ENCODE data around the gene C1orf216.

Gene C1orf216, protein sequence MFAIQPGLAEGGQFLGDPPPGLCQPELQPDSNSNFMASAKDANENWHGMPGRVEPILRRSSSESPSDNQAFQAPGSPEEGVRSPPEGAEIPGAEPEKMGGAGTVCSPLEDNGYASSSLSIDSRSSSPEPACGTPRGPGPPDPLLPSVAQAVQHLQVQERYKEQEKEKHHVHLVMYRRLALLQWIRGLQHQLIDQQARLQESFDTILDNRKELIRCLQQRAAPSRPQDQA

DNA sequence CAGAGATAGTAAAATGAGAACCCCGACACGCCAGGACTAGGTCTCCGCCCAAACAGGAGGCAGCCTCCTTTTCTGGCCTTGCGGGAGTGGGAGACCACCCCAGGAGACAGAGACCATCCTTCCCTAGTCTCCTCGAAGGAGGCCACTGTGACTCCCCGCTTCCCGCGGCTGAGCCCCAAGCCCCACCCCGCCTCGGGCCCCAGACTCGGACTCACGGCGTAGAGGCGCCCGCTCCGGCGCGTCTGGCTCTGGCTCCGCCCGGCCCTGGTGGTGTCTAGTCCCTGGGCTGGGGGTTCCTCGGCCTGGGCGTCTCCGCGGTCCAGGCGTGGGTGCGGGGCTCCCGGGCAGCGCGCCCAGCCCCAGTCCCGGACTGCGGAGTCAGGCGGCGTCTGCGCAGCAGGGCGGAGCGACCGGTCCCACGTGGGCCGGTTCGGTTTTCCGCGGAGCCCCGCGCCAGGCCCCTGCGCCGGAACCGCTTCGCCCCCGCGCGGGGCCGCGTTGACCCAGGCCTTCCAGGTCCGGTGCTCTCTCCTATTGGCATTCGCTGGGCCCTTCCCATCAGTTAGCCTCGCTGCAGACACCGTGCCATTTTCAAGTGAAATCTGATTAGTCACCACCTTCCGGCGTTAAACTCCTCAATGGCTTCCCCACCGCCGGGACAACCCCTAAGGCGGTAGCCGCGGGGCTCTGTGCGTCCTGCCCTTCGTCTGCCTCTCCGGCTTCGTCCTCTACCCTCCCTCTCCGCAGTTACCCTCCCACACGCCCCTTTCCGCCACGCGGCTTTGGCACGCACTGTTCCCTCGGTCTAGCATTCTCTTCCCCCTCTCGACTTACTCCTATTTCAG, at the start of gene C1orf216:
C1orf216 (minus strand) TSS at position 393 of the 845 bp plus-strand sequence. CDS start 2,563 bp downstream, outside the sequence.
- Histone ChIP-seq H3K9me3 (ENCODE audit: low read length) (no peaks in the 10 kb centered on the region), H3K27me3 (ENCODE audit: insufficient read depth, low read length) (no peaks in the 10 kb centered on the region), H3K4me1 (ENCODE audit: insufficient read depth, low read length) (no peaks in the 10 kb centered on the region), H2AFZ (ENCODE audit: low read depth, low read length) (no peak within 1 kb of the TSS), H3K4me3 (ENCODE audit: low read length) (no peak within 1 kb of the TSS), H3K36me3 (ENCODE audit: insufficient read depth, low read length) (peaks cover 7% of the 10 kb centered on the region)

- Histone ChIP-seq H3K27me3 (ENCODE audit: insufficient read depth, low read length) (no peaks in the 10 kb centered on the region), H3K4me3 (ENCODE audit: low read length) (no peak overlapping the region), H3K9me3 (ENCODE audit: low read length) (no peaks in the 10 kb centered on the region), H3K36me3 (ENCODE audit: insufficient read depth, low read length) (peaks cover 52% of the 10 kb centered on the region), H2AFZ (ENCODE audit: low read depth, low read length) (no peak overlapping the region), H3K4me1 (ENCODE audit: insufficient read depth, low read length) (peaks cover 4% of the 10 kb centered on the region)
Measured at GRCh38 chr1:35764283-35764682, 45.6 kb upstream of the C1orf216 start.

DNA sequence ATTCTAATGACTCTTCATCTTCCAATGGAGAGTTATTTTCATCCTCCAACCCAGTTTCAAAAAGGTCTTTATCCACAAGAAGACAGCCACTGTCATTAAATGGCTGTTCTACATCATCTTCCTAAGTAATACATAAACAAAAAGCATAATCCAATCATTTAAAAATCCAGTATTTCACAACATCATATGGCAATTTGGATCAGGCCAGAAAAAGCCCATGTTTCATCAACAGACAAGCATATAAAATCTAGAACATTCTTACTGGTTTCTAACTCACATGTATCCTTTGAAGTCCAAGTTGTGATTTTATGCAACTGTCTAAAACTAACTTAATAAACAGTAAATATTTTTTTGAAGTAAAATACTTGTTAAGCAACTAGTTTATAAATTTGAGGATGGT, 44.5 kb upstream of the C1orf216 start:
- Histone ChIP-seq H3K36me3 (ENCODE audit: insufficient read depth, low read length) (peaks cover 61% of the 10 kb centered on the region), H3K4me1 (ENCODE audit: insufficient read depth, low read length) (no peaks in the 10 kb centered on the region), H3K9me3 (ENCODE audit: low read length) (no peaks in the 10 kb centered on the region), H3K4me3 (ENCODE audit: low read length) (no peak overlapping the region), H3K27me3 (ENCODE audit: insufficient read depth, low read length) (no peaks in the 10 kb centered on the region), H2AFZ (ENCODE audit: low read depth, low read length) (no peak overlapping the region)

GRCh38 chr1:35762141-35762540, 43.5 kb upstream of the C1orf216 start:
- H3K4me3 ChIP-seq (ENCODE audit: low read length): no peak overlapping the region
- no peaks in the 10 kb centered on the region for H3K4me1 ChIP-seq (ENCODE audit: insufficient read depth, low read length)
- H3K9me3 ChIP-seq (ENCODE audit: low read length): no peaks in the 10 kb centered on the region
- peaks cover 66% of the 10 kb centered on the region for H3K36me3 ChIP-seq (ENCODE audit: insufficient read depth, low read length)
- H3K27me3 ChIP-seq (ENCODE audit: insufficient read depth, low read length): no peaks in the 10 kb centered on the region
- H2AFZ ChIP-seq (ENCODE audit: low read depth, low read length): no peak overlapping the region

GRCh38 chr1:35756064-35756463, 37.4 kb upstream of the C1orf216 start:
- Histone ChIP-seq H3K4me3 (ENCODE audit: low read length) (no peak overlapping the region), H3K36me3 (ENCODE audit: insufficient read depth, low read length) (peaks cover 58% of the 10 kb centered on the region), H3K9me3 (ENCODE audit: low read length) (no peaks in the 10 kb centered on the region), H3K27me3 (ENCODE audit: insufficient read depth, low read length) (no peaks in the 10 kb centered on the region), H3K4me1 (ENCODE audit: insufficient read depth, low read length) (no peaks in the 10 kb centered on the region), H2AFZ (ENCODE audit: low read depth, low read length) (no peak overlapping the region)

- H3K4me1 ChIP-seq (ENCODE audit: insufficient read depth, low read length): no peaks in the 10 kb centered on the region
Measured at GRCh38 chr1:35753626-35754260, 35.1 kb upstream of the C1orf216 start.

DNA sequence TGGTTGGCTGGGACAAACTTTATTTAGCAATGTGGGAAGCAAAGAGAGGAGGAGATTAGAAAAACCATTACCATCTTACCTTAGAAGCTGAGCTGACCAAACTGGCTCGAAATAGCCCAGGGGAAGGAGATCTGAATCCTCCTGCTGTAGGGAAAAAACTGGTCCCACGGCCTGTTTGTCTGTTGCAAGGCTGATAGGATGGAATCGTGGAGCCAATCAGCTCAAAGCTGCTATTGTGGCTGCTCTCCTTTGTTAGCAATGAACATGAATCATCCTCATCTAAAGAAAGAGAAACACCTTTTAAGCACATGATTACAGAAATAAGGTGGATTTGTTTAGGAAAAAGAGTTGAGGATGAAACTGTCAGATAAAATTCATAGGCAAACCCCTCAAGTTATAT, 29.6 kb upstream of the C1orf216 start:
- Histone ChIP-seq H3K4me1 (ENCODE audit: insufficient read depth, low read length) (no peaks in the 10 kb centered on the region), H2AFZ (ENCODE audit: low read depth, low read length) (no peak overlapping the region), H3K36me3 (ENCODE audit: insufficient read depth, low read length) (peaks cover 68% of the 10 kb centered on the region), H3K27me3 (ENCODE audit: insufficient read depth, low read length) (no peaks in the 10 kb centered on the region), H3K4me3 (ENCODE audit: low read length) (no peak overlapping the region), H3K9me3 (ENCODE audit: low read length) (no peaks in the 10 kb centered on the region)

More at GRCh38 chr1:35753626-35754260, 35.1 kb upstream of the C1orf216 start:
- no peaks in the 10 kb centered on the region for H3K27me3 ChIP-seq (ENCODE audit: insufficient read depth, low read length)
- no peaks in the 10 kb centered on the region for H3K9me3 ChIP-seq (ENCODE audit: low read length)
- H2AFZ ChIP-seq (ENCODE audit: low read depth, low read length): no peak overlapping the region
- H3K4me3 ChIP-seq (ENCODE audit: low read length): no peak overlapping the region
- peaks cover 53% of the 10 kb centered on the region for H3K36me3 ChIP-seq (ENCODE audit: insufficient read depth, low read length)

GRCh38 chr1:35745124-35745730, 26.5 kb upstream of the C1orf216 start:
- H3K27me3 ChIP-seq (ENCODE audit: insufficient read depth, low read length): no peaks in the 10 kb centered on the region
- no peaks in the 10 kb centered on the region for H3K4me1 ChIP-seq (ENCODE audit: insufficient read depth, low read length)
- H3K36me3 ChIP-seq (ENCODE audit: insufficient read depth, low read length): peaks cover 78% of the 10 kb centered on the region
- H3K9me3 ChIP-seq (ENCODE audit: low read length): no peaks in the 10 kb centered on the region
- H2AFZ ChIP-seq (ENCODE audit: low read depth, low read length): no peak overlapping the region
- H3K4me3 ChIP-seq (ENCODE audit: low read length): no peak overlapping the region

GRCh38 chr1:35737120-35737519, 18.4 kb upstream of the C1orf216 start:
- Histone ChIP-seq H2AFZ (ENCODE audit: low read depth, low read length) (no peak overlapping the region), H3K27me3 (ENCODE audit: insufficient read depth, low read length) (no peaks in the 10 kb centered on the region), H3K4me1 (ENCODE audit: insufficient read depth, low read length) (no peaks in the 10 kb centered on the region), H3K36me3 (ENCODE audit: insufficient read depth, low read length) (peaks cover 78% of the 10 kb centered on the region), H3K9me3 (ENCODE audit: low read length) (no peaks in the 10 kb centered on the region), H3K4me3 (ENCODE audit: low read length) (no peak overlapping the region)

- Histone ChIP-seq H3K36me3 (ENCODE audit: insufficient read depth, low read length) (peaks cover 11% of the 10 kb centered on the region), H2AFZ (ENCODE audit: low read depth, low read length) (no peak overlapping the region)
Measured at GRCh38 chr1:35727434-35728040, 8.9 kb upstream of the C1orf216 start.

DNA sequence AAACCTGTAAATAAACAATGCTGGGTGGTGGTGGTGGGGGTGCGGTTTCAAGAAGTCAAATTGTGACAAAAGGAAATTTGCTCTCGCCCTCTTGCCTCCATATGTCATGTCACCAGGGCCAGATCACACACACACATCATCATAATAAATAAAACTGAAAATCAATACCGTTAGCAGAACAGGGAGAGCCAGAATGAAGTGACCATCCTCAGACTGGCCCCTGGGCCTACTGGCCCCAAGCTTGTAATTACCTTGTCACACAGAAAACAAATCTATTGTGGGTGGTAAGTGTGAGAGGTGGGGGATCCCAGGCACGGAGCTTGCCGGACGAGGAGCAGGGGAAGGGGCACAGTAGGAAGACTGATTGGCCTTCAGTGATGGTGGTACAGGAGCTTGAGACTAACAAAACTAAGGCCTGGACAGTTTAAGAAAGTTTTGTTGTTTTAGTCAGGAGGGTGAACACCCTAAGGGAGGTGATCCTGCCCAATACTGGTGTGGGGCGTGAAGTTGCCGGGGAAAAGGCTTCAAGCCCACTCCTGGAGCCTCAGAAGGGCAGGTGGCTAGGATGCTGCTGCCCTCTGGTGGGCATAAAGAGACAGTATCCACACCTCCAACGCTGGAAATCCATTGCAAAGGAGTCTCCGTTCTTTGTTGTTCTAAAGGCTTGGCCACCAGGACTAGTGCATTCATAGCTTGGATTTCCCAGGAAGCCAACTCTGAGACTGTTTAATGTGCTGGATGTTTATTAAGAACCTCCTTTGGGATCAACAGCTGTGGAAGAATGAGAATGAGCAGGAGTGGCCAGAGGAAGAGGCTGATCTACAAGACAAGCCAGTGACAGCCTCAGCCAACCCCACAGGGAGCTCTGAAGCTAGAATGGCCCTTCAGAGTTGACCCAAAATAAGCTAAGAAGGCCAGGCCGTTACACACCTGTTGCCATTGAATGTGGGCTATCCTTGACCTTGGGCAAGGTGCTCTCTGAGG, 8.1 kb upstream of the C1orf216 start:
- H3K36me3 ChIP-seq (ENCODE audit: insufficient read depth, low read length): peaks cover 6% of the 10 kb centered on the region
- H3K4me3 ChIP-seq (ENCODE audit: low read length): no peak overlapping the region
- H2AFZ ChIP-seq (ENCODE audit: low read depth, low read length): no peak overlapping the region

More at GRCh38 chr1:35727434-35728040, 8.9 kb upstream of the C1orf216 start:
- H3K9me3 ChIP-seq (ENCODE audit: low read length): no peaks in the 10 kb centered on the region
- H3K4me1 ChIP-seq (ENCODE audit: insufficient read depth, low read length): peaks cover 3% of the 10 kb centered on the region
- H3K4me3 ChIP-seq (ENCODE audit: low read length): no peak overlapping the region
- H3K27me3 ChIP-seq (ENCODE audit: insufficient read depth, low read length): no peaks in the 10 kb centered on the region

GRCh38 chr1:35725596-35725995, 6.9 kb upstream of the C1orf216 start:
- Histone ChIP-seq H3K9me3 (ENCODE audit: low read length) (no peaks in the 10 kb centered on the region), H2AFZ (ENCODE audit: low read depth, low read length) (no peak overlapping the region), H3K4me1 (ENCODE audit: insufficient read depth, low read length) (peaks cover 3% of the 10 kb centered on the region), H3K27me3 (ENCODE audit: insufficient read depth, low read length) (no peaks in the 10 kb centered on the region), H3K36me3 (ENCODE audit: insufficient read depth, low read length) (peaks cover 7% of the 10 kb centered on the region), H3K4me3 (ENCODE audit: low read length) (no peak overlapping the region)

More for the DNA sequence above, 8.1 kb upstream of the C1orf216 start:
- Histone ChIP-seq H3K9me3 (ENCODE audit: low read length) (no peaks in the 10 kb centered on the region), H3K4me1 (ENCODE audit: insufficient read depth, low read length) (peaks cover 3% of the 10 kb centered on the region), H3K27me3 (ENCODE audit: insufficient read depth, low read length) (no peaks in the 10 kb centered on the region)
